HCT116 (cell line): Measurements from ENCODE around the gene SPON1. TPM values are rescaled to one million over a fixed set of nuclear protein-coding genes. Genes with fewer than 3 reads are reported as not detected.
A peak's percentile ranks its signal among the peaks of the same experiment; 100 is the strongest.

ENCODE experiments used
- ATAC-seq: fragments of 200-7000 bp; cut with Tn5 transposase; 2 replicates; pipeline ENCODE4 v1.9.1; 2020; ENCODE audit warnings: mild to moderate bottlenecking, moderate library complexity
- BruUV-seq: library from RNA; stranded (reverse); fragments of 400-500 nt; replicated peaks from 2 replicates; lab custom pipeline; 2021; lab: Mats Ljungman, UMichigan
- CTCF ChIA-PET: fragments of 300-600 bp; sonication (Branson Sonifier 250); formaldehyde crosslinking; loops from one replicate; lab custom pipeline; 2021; ENCODE audit warnings: antibody characterized with exemption; lab: Charles Lee
- POLR2A ChIA-PET: fragments of 300-600, 350-600 bp; sonication (Branson Sonifier 250); formaldehyde crosslinking; loops from one replicate; lab custom pipeline; 2021; ENCODE audit warnings: antibody characterized with exemption; lab: Charles Lee
- RAD21 ChIA-PET, 2 experiments: fragments of 300-600 bp; sonication (Branson Sonifier 250); formaldehyde crosslinking; loops; one replicate each; lab custom pipeline; 2023; ENCODE audit warnings: low total read pairs in 2 of 2; ENCODE audit not compliant: uncharacterized antibody in 2 of 2, unreplicated experiment in 2 of 2, low non-redundant PET in 1 of 2; lab: Charles Lee
- DNase-seq: peaks from one replicate; pipeline ENCODE4 v3.0.0-alpha.2; 2010; ENCODE audit warnings: low read depth, low spot score
- H2AFZ ChIP-seq: fragments of 200-600 bp; shearing (Covaris generic), sonication (generic); 2 replicates; pipeline ENCODE4 v1.6.1; 2017; ENCODE audit warnings: low read depth, mixed run types, mixed read lengths, antibody characterized with exemption, low read length; ENCODE audit not compliant: poor library complexity, severe bottlenecking
- H3K27ac ChIP-seq: 2 replicates; pipeline ENCODE4 v1.5.1; 2012; ENCODE audit warnings: low read depth, low read length
- H3K27me3 ChIP-seq: fragments of 200-600 bp; sonication (generic); 2 replicates; pipeline ENCODE4 v1.6.1; 2016; ENCODE audit warnings: mixed run types, low read length, mixed read lengths; ENCODE audit not compliant: insufficient read depth
- H3K36me3 ChIP-seq, 2 experiments: fragments of 200-500 bp in 1 of 2; fragments of 200-600 bp in 1 of 2; sonication (Bioruptor generic) in 1 of 2; sonication (generic) in 1 of 2; 2 replicates each; pipeline versions ENCODE4 v1.5.1 to v1.6.1; 2014 to 2016; ENCODE audit warnings: low read length in 2 of 2, inconsistent platforms in 1 of 2, mixed read lengths in 1 of 2, mixed run types in 1 of 2; ENCODE audit not compliant: insufficient read depth in 2 of 2, control insufficient read depth in 1 of 2
- H3K4me1 ChIP-seq, 2 experiments: fragments of 200-600 bp in 1 of 2; sonication (generic) in 1 of 2; 2 replicates each; pipeline versions ENCODE4 v1.5.1 to v1.6.1; 2012 to 2017; ENCODE audit warnings: low read length in 2 of 2, inconsistent platforms in 1 of 2, mild to moderate bottlenecking in 1 of 2, mixed read lengths in 1 of 2, mixed run types in 1 of 2, moderate library complexity in 1 of 2; ENCODE audit not compliant: insufficient read depth in 2 of 2, control insufficient read depth in 1 of 2
- H3K4me2 ChIP-seq: fragments of 200-600 bp; sonication (generic); 2 replicates; pipeline ENCODE4 v1.6.1; 2017; ENCODE audit warnings: mixed run types, low read length, mixed read lengths
- H3K4me3 ChIP-seq, 2 experiments: fragments of 200-600 bp in 1 of 2; sonication (generic) in 1 of 2; replicated peaks in 1 of 2; 2 replicates each; pipeline ENCODE4 v1.5.1; 2011 to 2016; ENCODE audit warnings: low read length in 2 of 2, control low read depth in 1 of 2, low read depth in 1 of 2, mild to moderate bottlenecking in 1 of 2, mixed read lengths in 1 of 2, mixed run types in 1 of 2
- H3K79me2 ChIP-seq: fragments of 200-600 bp; sonication (generic); 2 replicates; pipeline ENCODE4 v1.6.1; 2017; ENCODE audit warnings: mild to moderate bottlenecking, mixed run types, low read length, moderate library complexity, mixed read lengths; ENCODE audit not compliant: insufficient read depth
- H3K9ac ChIP-seq: fragments of 200-600 bp; sonication (generic); 2 replicates; pipeline ENCODE4 v1.6.1; 2016; ENCODE audit warnings: low read length, mixed read lengths
- H3K9me2 ChIP-seq: fragments of 200-600 bp; sonication (generic), shearing (Covaris generic); 2 replicates; pipeline ENCODE4 v1.6.1; 2017; ENCODE audit warnings: mixed run types, mild to moderate bottlenecking, moderate library complexity; ENCODE audit not compliant: insufficient read depth
- H3K9me3 ChIP-seq, 2 experiments: fragments of 200-500 bp in 1 of 2; fragments of 200-600 bp in 1 of 2; sonication (Bioruptor generic) in 1 of 2; sonication (generic) in 1 of 2; 2 replicates each; pipeline ENCODE4 v1.6.1; 2014 to 2017; ENCODE audit warnings: low read length in 2 of 2, mixed read lengths in 2 of 2, inconsistent platforms in 1 of 2, low read depth in 1 of 2, mild to moderate bottlenecking in 1 of 2, mixed run types in 1 of 2, moderate library complexity in 1 of 2; ENCODE audit not compliant: control insufficient read depth in 1 of 2, insufficient read depth in 1 of 2
- H4K20me1 ChIP-seq: fragments of 200-600 bp; sonication (generic), shearing (Covaris generic); 2 replicates; pipeline ENCODE4 v1.6.1; 2017; ENCODE audit warnings: mixed run types, mild to moderate bottlenecking, moderate library complexity; ENCODE audit not compliant: insufficient read depth
- CBX3 ChIP-seq: IDR thresholded peaks from 2 replicates; pipeline ENCODE4 v1.6.1; 2012; ENCODE audit warnings: low read depth
- CEBPB ChIP-seq: IDR thresholded peaks from 2 replicates; pipeline ENCODE4 v1.6.1; 2012; ENCODE audit warnings: low read depth
- EGR1 ChIP-seq: IDR thresholded peaks from 2 replicates; pipeline ENCODE4 v1.6.1; 2012; ENCODE audit warnings: low read depth
- EZH2 ChIP-seq: fragments of 200-600 bp; sonication (generic); IDR thresholded peaks from 2 replicates; pipeline ENCODE4 v1.6.1; 2017; ENCODE audit warnings: antibody characterized with exemption, mixed run types
- EZH2phosphoT487 ChIP-seq: fragments of 200-600 bp; IDR thresholded peaks from 2 replicates; pipeline ENCODE4 v1.6.1; 2018; ENCODE audit warnings: antibody characterized with exemption, borderline replicate concordance
- FOSL1 ChIP-seq: IDR thresholded peaks from 2 replicates; pipeline ENCODE4 v1.6.1; 2012; ENCODE audit warnings: low read depth
- POLR2AphosphoS5 ChIP-seq: IDR thresholded peaks from 2 replicates; pipeline ENCODE4 v1.6.1; 2011; ENCODE audit warnings: mild to moderate bottlenecking, low read depth, low read length, moderate library complexity
- SP1 ChIP-seq: IDR thresholded peaks from 2 replicates; pipeline ENCODE4 v1.6.1; 2012; ENCODE audit warnings: low read depth
- ZBTB33 ChIP-seq: IDR thresholded peaks from 2 replicates; pipeline ENCODE4 v1.6.1; 2011; ENCODE audit warnings: mild to moderate bottlenecking, low read length, moderate library complexity; ENCODE audit not compliant: insufficient replicate concordance; ENCODE audit errors: extremely low read depth
- ZFX ChIP-seq: fragments of 450-650 bp; IDR thresholded peaks from 2 replicates; pipeline ENCODE4 v1.6.1; 2017
- ZNF274 ChIP-seq: fragments of 200-500 bp; sonication (Bioruptor generic); IDR thresholded peaks from 2 replicates; pipeline ENCODE4 v1.6.1; 2014; ENCODE audit warnings: mild to moderate bottlenecking, low read depth, low read length, inconsistent platforms
- intact Hi-C: fragments of 100-400 bp; cut with micrococcal nuclease; formaldehyde crosslinking; loops from 2 replicates; pipeline ENCODE4 v1.10.0; 2022
- total RNA-seq: library from RNA; stranded (reverse); gene quantifications from one replicate; pipeline ENCODE4 v1.2.1, GENCODE V29; 2021; ENCODE audit not compliant: unreplicated experiment
- TF ChIP-seq, protein P1 (sequence below): IDR thresholded peaks from 2 replicates; pipeline ENCODE4 v1.6.1; 2012

The SPON1 gene
- total RNA-seq, 1 experiment from 2014 or later: 0.17 TPM

- Histone ChIP-seq H3K9me3 (no peaks in the 10 kb centered on the region), H2AFZ (no peak overlapping the region), H3K27ac (no peak overlapping the region), H3K4me1 (peaks cover 14 to 40% of the 10 kb centered on the region in 2 experiments), H3K27me3 (no peaks in the 10 kb centered on the region), H3K9me2 (no peaks in the 10 kb centered on the region), H3K79me2 (no peaks in the 10 kb centered on the region), H3K4me3 (no peak overlapping the region), H3K36me3 (no peaks in the 10 kb centered on the region), H4K20me1 (no peaks in the 10 kb centered on the region), H3K4me2 (no peak overlapping the region), H3K9ac (no peak overlapping the region)
- ChIA-PET CTCF (no interaction called here), RAD21 (no interaction called here), POLR2A (no interaction called here)
- intact Hi-C loops: no loop called here
- no peak for ATAC-seq
- no peak for DNase-seq
- no TSS peak for BruUV-seq
- no peak for TF ChIP-seq ZNF274
- no peak for TF ChIP-seq CEBPB
- no peak for TF ChIP-seq SP1
- TF ChIP-seq CBX3: no peak
These were observed 35.0 kb upstream of the SPON1 start for GRCh38 chr11:13927481-13927880.

- ATAC-seq (peak; percentile 46; the same call in 1 of the 2 replicates), DNase-seq (no peak)
- Histone ChIP-seq H3K4me2 (peak overlapping the region; percentile 21), H3K27ac (no peak overlapping the region), H3K9ac (no peak overlapping the region), H3K36me3 (no peaks in the 10 kb centered on the region), H3K9me2 (no peaks in the 10 kb centered on the region), H3K4me3 (no peak overlapping the region), H3K79me2 (no peaks in the 10 kb centered on the region), H2AFZ (peak overlapping the region; percentile 68), H3K4me1 (peaks cover 6 to 27% of the 10 kb centered on the region in 2 experiments), H3K9me3 (no peaks in the 10 kb centered on the region), H3K27me3 (no peaks in the 10 kb centered on the region)
- CTCF ChIA-PET: no interaction called here
- intact Hi-C loops: no loop called here
- RAD21 ChIA-PET: no interaction called here
- no TSS peak for BruUV-seq
- POLR2A ChIA-PET: no interaction called here
- TF ChIP-seq FOSL1 (peak; percentile 31; the same call in 1 of the 2 replicates), CEBPB (no peak), EZH2phosphoT487 (no peak), EZH2 (no peak), EGR1 (peak; percentile 25; the same call in 1 of the 2 replicates), POLR2AphosphoS5 (no peak), ZFX (no peak), SP1 (peak; percentile 34; the same call in 1 of the 2 replicates), ZBTB33 (no peak)
- TF ChIP-seq, protein P1, sequence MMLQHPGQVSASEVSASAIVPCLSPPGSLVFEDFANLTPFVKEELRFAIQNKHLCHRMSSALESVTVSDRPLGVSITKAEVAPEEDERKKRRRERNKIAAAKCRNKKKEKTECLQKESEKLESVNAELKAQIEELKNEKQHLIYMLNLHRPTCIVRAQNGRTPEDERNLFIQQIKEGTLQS: no peak
- TF ChIP-seq, all 23 proteins: peak for 3
- no peaks in the 10 kb centered on the region for H4K20me1 ChIP-seq
These were observed 33.8 kb upstream of the SPON1 start for GRCh38 chr11:13928566-13929251.
